ENCODE results near the gene C2CD4A. TPM values are rescaled to one million over a fixed set of nuclear protein-coding genes. Genes with fewer than 3 reads are reported as not detected.

Gene C2CD4A
- total and polyA plus RNA-seq, 2 of the 4 experiments (the other 2 are of a cell fraction) = not detected

DNA sequence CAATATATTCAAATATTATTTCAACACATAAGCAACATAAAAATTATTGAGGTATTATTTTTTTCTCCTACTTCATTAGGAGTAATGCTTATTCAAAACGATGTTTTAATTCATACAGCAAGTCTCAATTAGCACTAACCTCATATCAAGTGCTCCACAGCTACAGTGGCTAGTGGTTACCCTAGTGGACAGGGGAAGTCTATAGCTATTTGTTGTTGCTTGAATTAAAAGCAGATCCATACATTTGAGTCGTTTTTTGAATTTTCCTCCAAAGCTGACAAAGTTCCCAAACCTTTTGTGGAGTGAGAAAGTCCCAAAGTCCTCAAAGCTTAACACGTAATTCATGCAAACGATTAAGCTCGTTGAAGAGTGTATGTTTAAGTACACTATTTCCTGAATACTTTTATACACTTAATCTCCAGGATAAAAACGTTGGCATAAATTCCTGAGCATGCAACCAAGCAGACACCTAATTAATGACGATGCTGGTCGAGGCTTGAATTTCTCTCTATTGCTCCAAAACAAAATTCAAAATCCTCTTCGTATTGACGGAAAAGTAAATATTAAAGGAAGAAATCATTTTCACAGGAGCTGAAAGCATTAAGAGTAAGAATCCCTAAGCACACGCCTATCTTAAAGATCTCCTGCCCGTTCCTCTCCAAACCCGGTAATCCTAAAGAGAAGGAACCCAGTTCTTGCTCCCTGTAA, 7.5 kb upstream of the C2CD4A start:
- BruUV-seq (replicated peaks) = no TSS peak
- intact Hi-C loops (cut with micrococcal nuclease) = no loop called here
- POLR2A ChIA-PET (ENCODE audit: unreplicated experiment) = no interaction called here
- no peak for TF ChIP-seq MAZ (IDR thresholded peaks at IDR 0.05; ENCODE audit: borderline replicate concordance, low read depth, low read length)
- no peak for TF ChIP-seq RFX5 (IDR thresholded peaks at IDR 0.05; ENCODE audit: low read depth, low read length)
- TF ChIP-seq, protein P1, sequence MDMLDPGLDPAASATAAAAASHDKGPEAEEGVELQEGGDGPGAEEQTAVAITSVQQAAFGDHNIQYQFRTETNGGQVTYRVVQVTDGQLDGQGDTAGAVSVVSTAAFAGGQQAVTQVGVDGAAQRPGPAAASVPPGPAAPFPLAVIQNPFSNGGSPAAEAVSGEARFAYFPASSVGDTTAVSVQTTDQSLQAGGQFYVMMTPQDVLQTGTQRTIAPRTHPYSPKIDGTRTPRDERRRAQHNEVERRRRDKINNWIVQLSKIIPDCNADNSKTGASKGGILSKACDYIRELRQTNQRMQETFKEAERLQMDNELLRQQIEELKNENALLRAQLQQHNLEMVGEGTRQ (IDR thresholded peaks at IDR 0.05; ENCODE audit: low read depth, low read length) = no peak
- TF ChIP-seq MAFK (IDR thresholded peaks at IDR 0.05; ENCODE audit: low read depth, low read length) = no peak
- TF ChIP-seq CHD1 (IDR thresholded peaks at IDR 0.05; ENCODE audit: low read depth, low read length) = no peak
- TF ChIP-seq RCOR1 (IDR thresholded peaks at IDR 0.05; ENCODE audit: insufficient replicate concordance, low read length) = no peak
- no peak for TF ChIP-seq FOS (IDR thresholded peaks at IDR 0.05; ENCODE audit: low read depth, low read length)
- TF ChIP-seq, protein P2, sequence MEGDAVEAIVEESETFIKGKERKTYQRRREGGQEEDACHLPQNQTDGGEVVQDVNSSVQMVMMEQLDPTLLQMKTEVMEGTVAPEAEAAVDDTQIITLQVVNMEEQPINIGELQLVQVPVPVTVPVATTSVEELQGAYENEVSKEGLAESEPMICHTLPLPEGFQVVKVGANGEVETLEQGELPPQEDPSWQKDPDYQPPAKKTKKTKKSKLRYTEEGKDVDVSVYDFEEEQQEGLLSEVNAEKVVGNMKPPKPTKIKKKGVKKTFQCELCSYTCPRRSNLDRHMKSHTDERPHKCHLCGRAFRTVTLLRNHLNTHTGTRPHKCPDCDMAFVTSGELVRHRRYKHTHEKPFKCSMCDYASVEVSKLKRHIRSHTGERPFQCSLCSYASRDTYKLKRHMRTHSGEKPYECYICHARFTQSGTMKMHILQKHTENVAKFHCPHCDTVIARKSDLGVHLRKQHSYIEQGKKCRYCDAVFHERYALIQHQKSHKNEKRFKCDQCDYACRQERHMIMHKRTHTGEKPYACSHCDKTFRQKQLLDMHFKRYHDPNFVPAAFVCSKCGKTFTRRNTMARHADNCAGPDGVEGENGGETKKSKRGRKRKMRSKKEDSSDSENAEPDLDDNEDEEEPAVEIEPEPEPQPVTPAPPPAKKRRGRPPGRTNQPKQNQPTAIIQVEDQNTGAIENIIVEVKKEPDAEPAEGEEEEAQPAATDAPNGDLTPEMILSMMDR (conservative IDR thresholded peaks at IDR 0.05; ENCODE audit: low read depth, low read length) = no peak
- no peak for TF ChIP-seq MXI1 (IDR thresholded peaks at IDR 0.05; ENCODE audit: borderline replicate concordance, low read depth, low read length)
- TF ChIP-seq RAD21 (IDR thresholded peaks at IDR 0.05; ENCODE audit: low read length) = no peak
- TF ChIP-seq, protein P3, sequence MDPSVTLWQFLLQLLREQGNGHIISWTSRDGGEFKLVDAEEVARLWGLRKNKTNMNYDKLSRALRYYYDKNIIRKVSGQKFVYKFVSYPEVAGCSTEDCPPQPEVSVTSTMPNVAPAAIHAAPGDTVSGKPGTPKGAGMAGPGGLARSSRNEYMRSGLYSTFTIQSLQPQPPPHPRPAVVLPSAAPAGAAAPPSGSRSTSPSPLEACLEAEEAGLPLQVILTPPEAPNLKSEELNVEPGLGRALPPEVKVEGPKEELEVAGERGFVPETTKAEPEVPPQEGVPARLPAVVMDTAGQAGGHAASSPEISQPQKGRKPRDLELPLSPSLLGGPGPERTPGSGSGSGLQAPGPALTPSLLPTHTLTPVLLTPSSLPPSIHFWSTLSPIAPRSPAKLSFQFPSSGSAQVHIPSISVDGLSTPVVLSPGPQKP (IDR thresholded peaks at IDR 0.05; ENCODE audit: borderline replicate concordance, low read depth, low read length) = no peak
- no peak for TF ChIP-seq CEBPB (IDR thresholded peaks at IDR 0.05; ENCODE audit: low read depth, low read length)
- no peak for TF ChIP-seq BHLHE40 (IDR thresholded peaks at IDR 0.05; ENCODE audit: low read depth, low read length)
- no peak for TF ChIP-seq SMC3 (IDR thresholded peaks at IDR 0.05; ENCODE audit: low read depth, low read length)

More for the DNA sequence above, 7.5 kb upstream of the C2CD4A start:
- dilution Hi-C loops (cut with HindIII; ENCODE audit: low sequenced_read_pairs, unreplicated experiment) (no loop called here), in situ Hi-C loops (cut with MboI; ENCODE audit: low sequenced_read_pairs) (no loop called here)
- Histone ChIP-seq H3K27me3 (ENCODE audit: control insufficient read depth, insufficient read depth, low read length) (peaks cover 12% of the 10 kb centered on the region), H4K91ac (ENCODE audit: insufficient read depth, low read depth, low read length) (no peak overlapping the region), H3K4ac (ENCODE audit: low read depth, low read length) (peak overlapping the region; percentile 56; the same call in 1 of the 2 replicates), H2BK120ac (ENCODE audit: low read depth, low read length) (no peak overlapping the region), H2AFZ (replicated peaks; ENCODE audit: low read length, poor library complexity) (peak overlapping the region; percentile 100), H4K8ac (ENCODE audit: low read depth in 2 of 2, low read length in 2 of 2) (peak overlapping the region in 1 of 2 experiments; percentile 33; a peak in 1 of 4 replicates), H2AK9ac (replicated peaks; ENCODE audit: low read depth, low read length, poor library complexity) (no peak overlapping the region), H3K4me1 (ENCODE audit: control insufficient read depth, insufficient read depth, low read length) (no peaks in the 10 kb centered on the region), H2BK5ac (ENCODE audit: low read depth, low read length, poor library complexity, severe bottlenecking) (peak overlapping the region; percentile 41), H3K23ac (ENCODE audit: low read depth, low read length) (peak overlapping the region; percentile 78), H3K4me2 (ENCODE audit: low read depth, low read length) (peak overlapping the region; percentile 88), H3K18ac (ENCODE audit: low read depth, low read length) (no peak overlapping the region), H3K27ac (ENCODE audit: insufficient read depth, low read length) (peak overlapping the region; percentile 58), H3K14ac (replicated peaks; ENCODE audit: low read depth, low read length) (peak overlapping the region; percentile 32), H3K36me3 (ENCODE audit: control insufficient read depth, insufficient read depth, low read length) (no peaks in the 10 kb centered on the region), H3K9me1 (ENCODE audit: insufficient read depth, low read length) (no peaks in the 10 kb centered on the region; the same call in 1 of the 2 replicates), H2AK5ac (ENCODE audit: low read depth, low read length) (0 out of 2 replicates have a peak overlapping the region, but pooled peaks have one; percentile 14), H2BK20ac (ENCODE audit: low read depth, low read length) (no peak overlapping the region), H3K56ac (ENCODE audit: extremely low read depth, insufficient read depth, low read length) (peak overlapping the region; percentile 62; the same call in 1 of the 2 replicates), H3K4me3 (ENCODE audit: insufficient read depth, low read depth, low read length) (peak overlapping the region; percentile 88), H4K20me1 (ENCODE audit: insufficient read depth, low read length) (no peaks in the 10 kb centered on the region), H2BK15ac (ENCODE audit: low read depth, low read length) (no peak overlapping the region), H3K79me1 (ENCODE audit: low read depth in 1 of 2, low read length in 2 of 2) (peaks cover 9 to 26% of the 10 kb centered on the region in 2 experiments; a peak in 3 of 4 replicates), H4K5ac (ENCODE audit: low read depth, low read length) (peak overlapping the region; percentile 31; the same call in 1 of the 2 replicates), H3K9ac (ENCODE audit: low read depth, low read length) (peak overlapping the region; percentile 77), H3K9me3 (ENCODE audit: control insufficient read depth, insufficient read depth, low read length) (no peaks in the 10 kb centered on the region)
- DNase-seq (no peak), ATAC-seq (ENCODE audit: low read depth) (no peak)
- no CpG with 5 or more reads among the region's 13 CpGs for WGBS, 2 experiments (ENCODE audit: extremely low coverage in 2 of 2, insufficient read length in 1 of 2)
- CTCF ChIA-PET = interaction anchor here (0.6 to 1.8 kb wide), 3 partner anchors 8 to 88 kb away, joined by 3 to 5 read pairs (median 5); no protein-coding TSS in a partner anchor

Measured in IMR-90 (cell line).